Brain microvascular endothelial cell (primary cell): ENCODE results near the gene TATDN2.
"Not testable (repeated sequence)": the region's sequence is repeated elsewhere in the genome, so short reads cannot be mapped to it uniquely, and the experiment has no call there.

Experiments used
- DNase-seq: peaks from one replicate; pipeline ENCODE4 v3.0.0-alpha.2; 2020
- H3K27ac ChIP-seq: fragments of 250-450 bp; sonication (Bioruptor Pico); 2 replicates; pipeline ENCODE4 v1.5.1; 2020; ENCODE audit warnings: mild to moderate bottlenecking, moderate library complexity
- H3K27me3 ChIP-seq: fragments of 250-450 bp; sonication (Bioruptor Pico); replicated peaks from 2 replicates; pipeline ENCODE4 v1.5.1; 2020; ENCODE audit warnings: mild to moderate bottlenecking
- H3K36me3 ChIP-seq: fragments of 250-450 bp; sonication (Bioruptor Pico); replicated peaks from 2 replicates; pipeline ENCODE4 v1.5.1; 2020; ENCODE audit warnings: mild to moderate bottlenecking
- H3K4me3 ChIP-seq: 2 replicates; pipeline ENCODE4 v1.5.1; 2011; ENCODE audit warnings: low read depth, mild to moderate bottlenecking, control low read depth, low read length, moderate library complexity
- in situ Hi-C: cut with HindIII; loops from 2 replicates; pipeline ENCODE4 v1.10.0; 2017; ENCODE audit warnings: low sequenced_read_pairs, low pct_ligation_motif_present
- TF ChIP-seq, protein P1 (sequence below): IDR thresholded peaks from 2 replicates; pipeline ENCODE4 v1.5.1; 2011; ENCODE audit warnings: low read depth, mild to moderate bottlenecking, moderate library complexity, low read length, control low read depth, inconsistent platforms; ENCODE audit errors: missing control alignments

Gene TATDN2

GRCh38 chr3:10260211-10260701 lies 12.0 kb downstream of the TATDN2 start:
- DNase-seq, result no peak
- Histone ChIP-seq H3K4me3 (no peak overlapping the region), H3K27me3 (no peaks in the 10 kb centered on the region), H3K27ac (no peak overlapping the region), H3K36me3 (peaks cover 27% of the 10 kb centered on the region)
- in situ Hi-C loops, result no loop called here
- TF ChIP-seq, protein P1, sequence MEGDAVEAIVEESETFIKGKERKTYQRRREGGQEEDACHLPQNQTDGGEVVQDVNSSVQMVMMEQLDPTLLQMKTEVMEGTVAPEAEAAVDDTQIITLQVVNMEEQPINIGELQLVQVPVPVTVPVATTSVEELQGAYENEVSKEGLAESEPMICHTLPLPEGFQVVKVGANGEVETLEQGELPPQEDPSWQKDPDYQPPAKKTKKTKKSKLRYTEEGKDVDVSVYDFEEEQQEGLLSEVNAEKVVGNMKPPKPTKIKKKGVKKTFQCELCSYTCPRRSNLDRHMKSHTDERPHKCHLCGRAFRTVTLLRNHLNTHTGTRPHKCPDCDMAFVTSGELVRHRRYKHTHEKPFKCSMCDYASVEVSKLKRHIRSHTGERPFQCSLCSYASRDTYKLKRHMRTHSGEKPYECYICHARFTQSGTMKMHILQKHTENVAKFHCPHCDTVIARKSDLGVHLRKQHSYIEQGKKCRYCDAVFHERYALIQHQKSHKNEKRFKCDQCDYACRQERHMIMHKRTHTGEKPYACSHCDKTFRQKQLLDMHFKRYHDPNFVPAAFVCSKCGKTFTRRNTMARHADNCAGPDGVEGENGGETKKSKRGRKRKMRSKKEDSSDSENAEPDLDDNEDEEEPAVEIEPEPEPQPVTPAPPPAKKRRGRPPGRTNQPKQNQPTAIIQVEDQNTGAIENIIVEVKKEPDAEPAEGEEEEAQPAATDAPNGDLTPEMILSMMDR, result no peak

DNA sequence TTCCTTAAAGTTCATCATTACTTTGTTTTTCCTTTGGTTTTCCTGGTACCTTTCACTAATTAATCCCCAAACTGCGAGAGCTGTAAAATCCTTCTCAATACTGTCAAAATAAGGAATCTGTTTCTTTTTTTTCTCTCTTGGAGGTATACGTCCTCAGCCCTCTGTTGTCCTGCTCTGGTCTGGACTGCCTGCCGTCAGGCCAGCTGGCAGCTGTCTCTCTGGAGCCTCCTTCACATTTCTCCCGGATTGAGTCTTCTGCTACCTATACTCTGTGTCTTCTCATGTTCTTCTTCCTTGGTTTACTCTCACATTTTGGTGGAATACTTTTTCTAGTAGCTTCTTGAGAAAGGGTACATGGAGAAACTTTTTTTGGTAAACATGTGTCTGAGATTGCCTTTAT lies 13.8 kb downstream of the TATDN2 start:
- peaks cover 24% of the 10 kb centered on the region for H3K36me3 ChIP-seq
- H3K27me3 ChIP-seq, result no peaks in the 10 kb centered on the region
- in situ Hi-C loops, result no loop called here
- TF ChIP-seq, protein P1, result no peak
- H3K27ac ChIP-seq, result no peak overlapping the region
- no peak for DNase-seq
- no peak overlapping the region for H3K4me3 ChIP-seq

DNA sequence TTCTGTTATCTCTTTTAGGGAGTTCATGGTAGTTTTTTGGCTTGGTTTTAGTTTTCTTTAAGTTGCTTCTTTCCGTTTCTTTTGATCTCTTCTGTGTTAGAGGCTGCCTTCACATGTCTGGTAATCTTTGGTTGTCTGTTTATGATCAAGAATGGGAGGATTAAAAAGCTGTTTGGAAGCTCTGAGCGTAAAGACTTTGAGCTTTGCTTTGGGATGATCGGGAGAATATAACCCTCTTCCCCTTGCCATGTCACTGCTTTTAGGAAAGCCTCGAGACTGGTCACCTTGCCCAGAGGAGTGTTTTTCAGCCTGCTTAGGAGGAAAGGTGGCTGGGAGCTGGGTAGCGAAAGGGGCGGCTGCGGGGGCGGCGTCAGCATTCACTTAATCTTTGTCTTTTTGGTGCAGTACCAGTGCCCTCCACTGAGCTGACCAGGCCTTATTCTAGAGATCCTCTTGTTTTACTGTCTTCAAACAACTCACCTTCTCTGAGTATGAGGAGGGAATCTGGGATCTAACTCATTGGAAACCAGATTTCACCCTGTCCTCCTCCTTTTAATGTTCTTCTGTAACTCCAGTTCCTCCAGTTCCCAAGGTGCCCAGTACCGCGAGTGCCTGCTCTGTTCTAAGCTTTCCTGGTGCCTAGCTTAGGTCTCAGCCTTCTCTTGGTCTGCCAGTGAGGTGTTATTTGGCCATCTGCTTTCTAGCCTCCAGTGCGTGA lies 15.5 kb downstream of the TATDN2 start:
- Histone ChIP-seq H3K27me3 (no peaks in the 10 kb centered on the region), H3K36me3 (peaks cover 29% of the 10 kb centered on the region), H3K4me3 (no peak overlapping the region), H3K27ac (no peak overlapping the region)
- DNase-seq, result peak; percentile 65
- TF ChIP-seq, protein P1, result peak; percentile 67
- in situ Hi-C loops, result no loop called here

DNA sequence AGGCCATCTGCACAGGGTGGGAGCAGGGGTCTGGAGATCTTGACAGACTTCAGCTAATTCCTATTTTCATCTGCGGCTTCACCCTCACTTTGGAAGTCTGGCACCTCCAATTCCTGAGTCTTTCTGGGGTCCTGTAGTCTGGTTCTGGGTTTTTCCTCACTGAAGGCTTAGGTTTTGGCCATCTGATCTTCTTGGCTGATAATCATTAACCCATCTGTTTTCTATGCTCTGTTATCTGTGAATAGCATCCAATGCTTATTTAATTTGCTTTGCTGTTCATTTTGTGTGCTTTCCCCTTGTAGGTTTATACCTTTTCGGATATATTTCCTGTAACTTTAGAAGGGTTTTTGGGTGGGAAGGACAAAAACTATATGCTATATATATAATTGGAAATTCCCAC lies 17.6 kb downstream of the TATDN2 start:
- H3K27ac ChIP-seq, result no peak overlapping the region
- in situ Hi-C loops, result no loop called here
- H3K36me3 ChIP-seq, result peaks cover 27% of the 10 kb centered on the region
- DNase-seq, result no peak
- TF ChIP-seq, protein P1, result no peak
- no peak overlapping the region for H3K4me3 ChIP-seq
- no peaks in the 10 kb centered on the region for H3K27me3 ChIP-seq

- H3K4me3 ChIP-seq, H3K27me3 ChIP-seq, in situ Hi-C loops, H3K27ac ChIP-seq, DNase-seq: not testable (repeated sequence)
- H3K36me3 ChIP-seq, result peaks cover 35% of the 10 kb centered on the region
These were observed 18.7 kb downstream of the TATDN2 start for GRCh38 chr3:10266936-10267335.

DNA sequence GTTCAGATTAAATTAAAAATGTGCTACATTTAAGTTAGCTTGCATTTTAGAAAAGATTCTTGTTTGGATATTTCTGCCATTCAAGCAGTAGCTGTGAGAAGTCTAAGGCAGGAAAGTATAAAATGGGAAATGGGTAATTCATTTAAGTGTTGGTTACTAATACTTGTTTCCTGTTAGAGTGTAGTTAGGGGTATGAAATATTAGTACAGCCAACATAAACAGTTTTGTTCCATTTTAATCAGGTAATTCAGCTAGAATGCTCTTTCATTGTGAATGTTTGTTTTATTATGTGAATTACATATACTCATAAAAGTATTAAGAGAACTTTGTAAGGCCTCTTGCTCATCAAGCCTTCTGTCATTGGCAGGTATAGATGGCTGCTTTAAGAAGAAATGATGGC lies 19.9 kb downstream of the TATDN2 start:
- no peak overlapping the region for H3K27ac ChIP-seq
- H3K27me3 ChIP-seq, result no peaks in the 10 kb centered on the region
- peaks cover 35% of the 10 kb centered on the region for H3K36me3 ChIP-seq
- TF ChIP-seq, protein P1, result no peak
- in situ Hi-C loops, result no loop called here
- DNase-seq, result no peak
- H3K4me3 ChIP-seq, result no peak overlapping the region
